WTC11 (cell line): ENCODE measurements around the gene GATA6.

Source experiments
- ATF3 ChIP-seq: sonication (generic); formaldehyde crosslinking; conservative IDR thresholded peaks from 2 replicates; pipeline ENCODE4 v1.8.1; 2022; ENCODE audit warnings: mild to moderate bottlenecking, missing genetic modification reagents
- CTCF ChIP-seq: fragments of 200-600 bp; IDR thresholded peaks from 2 replicates; pipeline ENCODE4 v1.8.0; 2022; ENCODE audit warnings: antibody characterized with exemption
- FOXK1 ChIP-seq: sonication (generic); formaldehyde crosslinking; IDR thresholded peaks from 2 replicates; pipeline ENCODE4 v1.8.0; 2022; ENCODE audit warnings: mild to moderate bottlenecking, moderate library complexity, missing genetic modification reagents
- NFE2L1 ChIP-seq: sonication (generic); formaldehyde crosslinking; IDR thresholded peaks from 2 replicates; pipeline ENCODE4 v1.8.1; 2023; ENCODE audit warnings: missing genetic modification reagents
- NR2C2 ChIP-seq: sonication (generic); formaldehyde crosslinking; IDR thresholded peaks from 2 replicates; pipeline ENCODE4 v1.8.0; 2022; ENCODE audit warnings: mild to moderate bottlenecking, missing genetic modification reagents
- TCF7 ChIP-seq: sonication (generic); formaldehyde crosslinking; IDR thresholded peaks from 2 replicates; pipeline ENCODE4 v1.8.0; 2022; ENCODE audit warnings: mild to moderate bottlenecking, low read depth, missing genetic modification reagents, moderate library complexity
- ZNF263 ChIP-seq: sonication (generic); formaldehyde crosslinking; IDR thresholded peaks from 2 replicates; pipeline ENCODE4 v1.8.1; 2022; ENCODE audit warnings: low read depth, mild to moderate bottlenecking, moderate library complexity, missing genetic modification reagents

- TF ChIP-seq CTCF (no peak), NR2C2 (no peak), TCF7 (no peak), NFE2L1 (CRISPR knock-in tag) (no peak), ZNF263 (no peak), ATF3 (CRISPR knock-in tag) (no peak), FOXK1 (CRISPR knock-in tag) (no peak)
Measured at GRCh38 chr18:22198163-22198562, 28.8 kb downstream of the GATA6 start.
